Measurements from ENCODE around the gene KDELR3. TPM values are rescaled to one million over a fixed set of nuclear protein-coding genes. Genes with fewer than 3 reads are reported as not detected.

KDELR3 gene
- total RNA-seq, 1 experiment from 2014 or later, result 15.5 TPM

- POLR2A ChIA-PET (ENCODE audit: unreplicated experiment), result no interaction called here
- Histone ChIP-seq H3K9me3 (ENCODE audit: insufficient read depth, low read depth) (no peaks in the 10 kb centered on the region), H4K20me1 (ENCODE audit: insufficient read depth) (no peaks in the 10 kb centered on the region), H2AFZ (no peak overlapping the region), H3K27ac (no peak overlapping the region), H3K36me3 (ENCODE audit: low read depth) (no peaks in the 10 kb centered on the region), H3F3A (ENCODE audit: insufficient read depth, low read depth) (no peaks in the 10 kb centered on the region; the same call in 1 of the 2 replicates), H3K9me2 (ENCODE audit: insufficient read depth) (no peaks in the 10 kb centered on the region), H3K4me1 (replicated peaks; ENCODE audit: insufficient read depth) (no peaks in the 10 kb centered on the region), H3K4me3 (no peak overlapping the region), H3K4me2 (no peak overlapping the region), H3K27me3 (ENCODE audit: insufficient read depth, low read depth) (no peaks in the 10 kb centered on the region), H3K79me2 (ENCODE audit: low read depth) (no peaks in the 10 kb centered on the region)
- DNase-seq, result no peak
- CTCF ChIA-PET, result no interaction called here
- BruUV-seq (replicated peaks), result no TSS peak
- TF ChIP-seq, protein P1, sequence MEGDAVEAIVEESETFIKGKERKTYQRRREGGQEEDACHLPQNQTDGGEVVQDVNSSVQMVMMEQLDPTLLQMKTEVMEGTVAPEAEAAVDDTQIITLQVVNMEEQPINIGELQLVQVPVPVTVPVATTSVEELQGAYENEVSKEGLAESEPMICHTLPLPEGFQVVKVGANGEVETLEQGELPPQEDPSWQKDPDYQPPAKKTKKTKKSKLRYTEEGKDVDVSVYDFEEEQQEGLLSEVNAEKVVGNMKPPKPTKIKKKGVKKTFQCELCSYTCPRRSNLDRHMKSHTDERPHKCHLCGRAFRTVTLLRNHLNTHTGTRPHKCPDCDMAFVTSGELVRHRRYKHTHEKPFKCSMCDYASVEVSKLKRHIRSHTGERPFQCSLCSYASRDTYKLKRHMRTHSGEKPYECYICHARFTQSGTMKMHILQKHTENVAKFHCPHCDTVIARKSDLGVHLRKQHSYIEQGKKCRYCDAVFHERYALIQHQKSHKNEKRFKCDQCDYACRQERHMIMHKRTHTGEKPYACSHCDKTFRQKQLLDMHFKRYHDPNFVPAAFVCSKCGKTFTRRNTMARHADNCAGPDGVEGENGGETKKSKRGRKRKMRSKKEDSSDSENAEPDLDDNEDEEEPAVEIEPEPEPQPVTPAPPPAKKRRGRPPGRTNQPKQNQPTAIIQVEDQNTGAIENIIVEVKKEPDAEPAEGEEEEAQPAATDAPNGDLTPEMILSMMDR (conservative IDR thresholded peaks at IDR 0.05), result no peak
- TF ChIP-seq EZH2 (IDR thresholded peaks at IDR 0.05; ENCODE audit: low read depth), result no peak
- intact Hi-C loops (cut with micrococcal nuclease; ENCODE audit: unreplicated experiment), result no loop called here
These were observed 40.4 kb upstream of the KDELR3 start for GRCh38 chr22:38427465-38427864.

DNA sequence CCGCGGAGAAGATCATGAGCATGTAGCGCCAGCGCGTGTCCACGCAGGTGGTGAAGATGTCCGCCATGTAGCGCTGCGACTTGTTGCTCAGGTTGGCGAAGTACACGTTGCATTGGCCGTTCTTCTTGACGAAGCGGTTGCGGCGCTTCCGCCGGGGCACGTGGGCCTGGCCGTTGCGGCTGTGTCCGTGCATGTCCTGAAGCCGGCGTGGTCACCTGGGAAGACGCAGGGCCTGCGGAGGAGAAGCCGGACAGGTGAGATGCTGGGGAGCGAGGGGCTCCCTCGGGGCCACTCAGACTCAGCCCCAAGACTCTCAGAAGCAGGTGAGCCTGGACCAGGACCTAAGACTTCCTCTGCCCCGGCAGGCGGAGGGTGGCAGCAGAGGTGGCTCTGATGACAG, 40.0 kb upstream of the KDELR3 start:
- Histone ChIP-seq H3K9me3 (ENCODE audit: insufficient read depth, low read depth) (no peaks in the 10 kb centered on the region), H4K20me1 (ENCODE audit: insufficient read depth) (no peaks in the 10 kb centered on the region), H3K4me3 (no peak overlapping the region), H3K9me2 (ENCODE audit: insufficient read depth) (no peaks in the 10 kb centered on the region), H3F3A (ENCODE audit: insufficient read depth, low read depth) (no peaks in the 10 kb centered on the region; the same call in 1 of the 2 replicates), H3K27me3 (ENCODE audit: insufficient read depth, low read depth) (no peaks in the 10 kb centered on the region), H3K36me3 (ENCODE audit: low read depth) (no peaks in the 10 kb centered on the region), H2AFZ (no peak overlapping the region), H3K4me1 (replicated peaks; ENCODE audit: insufficient read depth) (no peaks in the 10 kb centered on the region), H3K27ac (no peak overlapping the region), H3K79me2 (ENCODE audit: low read depth) (no peaks in the 10 kb centered on the region), H3K4me2 (no peak overlapping the region)
- no TSS peak for BruUV-seq (replicated peaks)
- DNase-seq, result no peak
- intact Hi-C loops (cut with micrococcal nuclease; ENCODE audit: unreplicated experiment), result no loop called here
- TF ChIP-seq, protein P1 (conservative IDR thresholded peaks at IDR 0.05), result no peak
- no peak for TF ChIP-seq EZH2 (IDR thresholded peaks at IDR 0.05; ENCODE audit: low read depth)
- POLR2A ChIA-PET (ENCODE audit: unreplicated experiment), result no interaction called here
- CTCF ChIA-PET, result no interaction called here

GRCh38 chr22:38428714-38429113, 39.2 kb upstream of the KDELR3 start:
- H3K79me2 ChIP-seq (ENCODE audit: low read depth), result no peaks in the 10 kb centered on the region
- no peaks in the 10 kb centered on the region for H3K27me3 ChIP-seq (ENCODE audit: insufficient read depth, low read depth)
- no peaks in the 10 kb centered on the region for H3K9me3 ChIP-seq (ENCODE audit: insufficient read depth, low read depth)
- H3K4me1 ChIP-seq (replicated peaks; ENCODE audit: insufficient read depth), result no peaks in the 10 kb centered on the region
- H4K20me1 ChIP-seq (ENCODE audit: insufficient read depth), result no peaks in the 10 kb centered on the region
- H3K9me2 ChIP-seq (ENCODE audit: insufficient read depth), result no peaks in the 10 kb centered on the region
- DNase-seq, result no peak
- intact Hi-C loops (cut with micrococcal nuclease; ENCODE audit: unreplicated experiment), result no loop called here
- H3K4me3 ChIP-seq, result no peak overlapping the region
- H3K27ac ChIP-seq, result no peak overlapping the region
- H2AFZ ChIP-seq, result no peak overlapping the region
- no peak overlapping the region for H3K4me2 ChIP-seq
- no peaks in the 10 kb centered on the region; the same call in 1 of the 2 replicates for H3F3A ChIP-seq (ENCODE audit: insufficient read depth, low read depth)
- ChIA-PET POLR2A (ENCODE audit: unreplicated experiment) (no interaction called here), CTCF (interaction anchor here (0.6 kb wide), 1 partner anchor 206 kb away, joined by 6 read pairs; no protein-coding TSS in a partner anchor)
- H3K36me3 ChIP-seq (ENCODE audit: low read depth), result no peaks in the 10 kb centered on the region
- no TSS peak for BruUV-seq (replicated peaks)
- TF ChIP-seq EZH2 (IDR thresholded peaks at IDR 0.05; ENCODE audit: low read depth), result no peak
- TF ChIP-seq, protein P1 (conservative IDR thresholded peaks at IDR 0.05), result no peak

Measured in PC-9 (cell line).